Neuron (in vitro differentiated cells): ENCODE measurements around the gene ISG20L2.
A peak's percentile ranks its signal among the peaks of the same experiment; 100 is the strongest.

Experiments
- H2AFZ ChIP-seq: one replicate; pipeline ENCODE4 v1.6.1; 2013; ENCODE audit warnings: low read depth, mild to moderate bottlenecking, inconsistent platforms, low read length, moderate library complexity
- H3K27me3 ChIP-seq: one replicate; pipeline ENCODE4 v1.6.1; 2013; ENCODE audit warnings: low read length; ENCODE audit not compliant: insufficient read depth
- H3K36me3 ChIP-seq: one replicate; pipeline ENCODE4 v1.6.1; 2013; ENCODE audit warnings: low read length; ENCODE audit not compliant: insufficient read depth
- H3K4me1 ChIP-seq: one replicate; pipeline ENCODE4 v1.6.1; 2013; ENCODE audit warnings: low read length; ENCODE audit not compliant: insufficient read depth
- H3K4me3 ChIP-seq: 2 replicates; pipeline ENCODE4 v1.5.1; 2013; ENCODE audit warnings: mild to moderate bottlenecking, low read length, moderate library complexity
- H3K9me3 ChIP-seq: one replicate; pipeline ENCODE4 v1.6.1; 2013; ENCODE audit warnings: low read length

ISG20L2 gene

DNA sequence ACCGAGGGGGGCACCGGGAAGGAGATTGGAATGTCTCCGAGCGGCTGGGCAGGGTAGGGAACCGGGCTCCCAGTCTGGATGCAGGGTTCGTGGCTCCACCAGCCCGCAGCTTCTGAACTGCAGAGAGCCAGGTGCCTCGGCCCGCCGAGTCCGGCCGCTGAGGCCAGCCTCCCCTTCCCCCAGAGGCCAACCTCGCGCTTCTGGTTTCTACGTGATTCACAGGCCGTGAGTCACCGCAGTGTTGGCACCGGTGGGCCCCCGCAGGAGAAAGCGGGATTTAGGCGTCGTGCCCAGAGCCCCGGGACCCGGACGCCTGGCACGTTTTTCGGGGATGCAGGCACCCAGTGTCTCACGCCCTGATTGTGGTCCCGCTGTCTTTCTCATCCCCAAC lies 23.6 kb downstream of the ISG20L2 start:
- no peaks in the 10 kb centered on the region for H3K9me3 ChIP-seq
- peak overlapping the region; percentile 60 for H2AFZ ChIP-seq
- peaks cover 62% of the 10 kb centered on the region for H3K4me1 ChIP-seq
- peak overlapping the region; percentile 42 for H3K4me3 ChIP-seq
- no peaks in the 10 kb centered on the region for H3K27me3 ChIP-seq
- H3K36me3 ChIP-seq = no peaks in the 10 kb centered on the region

GRCh38 chr1:156704166-156704711 lies 24.3 kb downstream of the ISG20L2 start:
- H3K4me3 ChIP-seq = peak overlapping the region; percentile 42
- H3K9me3 ChIP-seq = no peaks in the 10 kb centered on the region
- peaks cover 55% of the 10 kb centered on the region for H3K4me1 ChIP-seq
- no peaks in the 10 kb centered on the region for H3K36me3 ChIP-seq
- no peaks in the 10 kb centered on the region for H3K27me3 ChIP-seq
- H2AFZ ChIP-seq = no peak overlapping the region

- Histone ChIP-seq H2AFZ (no peak overlapping the region), H3K4me3 (no peak overlapping the region), H3K9me3 (no peaks in the 10 kb centered on the region), H3K4me1 (peaks cover 50% of the 10 kb centered on the region), H3K36me3 (peaks cover 4% of the 10 kb centered on the region), H3K27me3 (no peaks in the 10 kb centered on the region)
Observed at GRCh38 chr1:156703741-156704140, 24.8 kb downstream of the ISG20L2 start.

DNA sequence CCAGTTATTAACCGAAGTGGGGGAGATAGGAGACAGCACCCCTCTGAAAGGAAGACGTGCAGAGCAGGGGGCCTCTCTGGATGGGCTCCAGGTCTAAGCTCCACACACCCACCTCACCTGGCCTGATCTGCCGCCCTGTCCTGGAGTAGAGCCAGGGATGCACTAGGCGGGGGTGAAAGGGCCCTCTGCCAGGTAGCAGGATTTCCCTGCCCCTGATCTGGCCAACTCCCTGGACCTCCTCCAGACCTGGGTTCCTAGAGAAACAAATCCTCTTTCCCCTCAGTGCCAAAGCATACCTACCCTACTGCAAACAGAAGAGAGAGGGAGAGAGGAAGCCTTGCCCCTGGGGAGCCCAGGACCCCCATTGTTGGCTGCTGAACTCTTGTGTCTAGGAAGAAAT lies 25.2 kb downstream of the ISG20L2 start:
- Histone ChIP-seq H2AFZ (no peak overlapping the region), H3K4me1 (peaks cover 46% of the 10 kb centered on the region), H3K4me3 (no peak overlapping the region), H3K9me3 (no peaks in the 10 kb centered on the region), H3K36me3 (peaks cover 4% of the 10 kb centered on the region), H3K27me3 (no peaks in the 10 kb centered on the region)

GRCh38 chr1:156700736-156701531 lies 27.6 kb downstream of the ISG20L2 start:
- Histone ChIP-seq H3K4me1 (peaks cover 23% of the 10 kb centered on the region), H2AFZ (no peak overlapping the region), H3K9me3 (no peaks in the 10 kb centered on the region), H3K27me3 (no peaks in the 10 kb centered on the region), H3K4me3 (no peak overlapping the region), H3K36me3 (peaks cover 4% of the 10 kb centered on the region)

GRCh38 chr1:156698995-156699394 lies 29.6 kb downstream of the ISG20L2 start:
- Histone ChIP-seq H3K9me3 (no peaks in the 10 kb centered on the region), H3K4me3 (no peak overlapping the region), H3K4me1 (peaks cover 11% of the 10 kb centered on the region), H2AFZ (no peak overlapping the region), H3K27me3 (no peaks in the 10 kb centered on the region), H3K36me3 (peaks cover 4% of the 10 kb centered on the region)

DNA sequence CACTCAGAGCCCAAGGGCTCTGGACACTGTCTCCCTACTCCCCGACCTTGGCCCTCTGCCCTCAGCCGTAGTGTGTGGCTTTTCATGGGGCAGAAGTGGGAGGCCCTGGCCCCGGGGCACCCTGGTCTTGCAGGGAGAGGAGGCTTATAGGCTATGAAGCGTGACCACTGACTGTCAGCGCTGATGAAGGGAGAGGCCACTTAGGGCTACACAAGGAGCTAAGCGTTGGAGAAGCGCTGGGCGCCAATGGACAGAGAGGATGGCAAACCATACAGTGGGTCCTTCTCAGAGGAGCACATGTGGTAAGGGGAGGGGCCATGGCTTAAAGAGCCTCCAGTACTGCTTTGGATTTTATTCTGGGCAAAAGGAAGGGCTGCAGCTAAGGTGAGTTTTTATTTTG lies 31.1 kb downstream of the ISG20L2 start:
- H3K9me3 ChIP-seq = no peaks in the 10 kb centered on the region
- H2AFZ ChIP-seq = no peak overlapping the region
- peaks cover 20% of the 10 kb centered on the region for H3K4me1 ChIP-seq
- H3K36me3 ChIP-seq = peaks cover 4% of the 10 kb centered on the region
- no peaks in the 10 kb centered on the region for H3K27me3 ChIP-seq
- no peak overlapping the region for H3K4me3 ChIP-seq

DNA sequence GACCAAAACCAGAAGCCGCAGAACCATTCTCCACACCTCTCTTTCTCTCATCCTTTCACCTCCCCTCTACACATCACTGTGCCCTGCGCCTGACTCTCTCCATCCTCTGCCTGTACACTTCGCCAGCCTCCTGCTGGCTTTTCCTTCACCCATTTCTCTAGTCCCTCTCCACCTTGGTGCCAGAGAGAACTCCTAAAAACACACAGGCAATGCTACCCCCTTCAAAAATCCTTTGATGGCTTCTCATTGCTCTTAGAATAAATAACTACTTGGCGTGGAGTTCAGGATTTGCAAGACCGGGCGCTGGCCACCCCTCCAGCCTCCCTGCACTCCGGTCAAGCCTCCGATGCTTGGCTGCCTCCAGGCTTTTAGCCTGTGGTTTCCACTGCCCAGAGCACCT lies 31.8 kb downstream of the ISG20L2 start:
- Histone ChIP-seq H3K9me3 (no peaks in the 10 kb centered on the region), H3K27me3 (peaks cover 4% of the 10 kb centered on the region), H2AFZ (no peak overlapping the region), H3K36me3 (peaks cover 4% of the 10 kb centered on the region), H3K4me3 (no peak overlapping the region), H3K4me1 (peaks cover 27% of the 10 kb centered on the region)

DNA sequence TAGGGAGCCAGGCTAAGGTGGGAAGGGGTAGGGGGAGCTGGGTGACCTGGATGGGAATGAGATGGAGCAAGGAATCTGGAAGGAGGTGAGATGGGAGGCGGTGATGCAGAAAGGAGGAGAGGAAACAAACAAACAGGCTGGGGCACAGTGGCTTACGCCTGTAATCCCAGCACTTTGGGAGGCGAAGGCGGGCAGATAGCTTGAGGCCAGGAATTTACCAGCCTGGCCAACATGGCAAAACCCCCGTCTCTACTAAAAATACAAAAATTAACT lies 33.9 kb downstream of the ISG20L2 start:
- peaks cover 12% of the 10 kb centered on the region for H3K27me3 ChIP-seq
- H3K4me3 ChIP-seq = no peak overlapping the region
- peaks cover 44% of the 10 kb centered on the region for H3K4me1 ChIP-seq
- H2AFZ ChIP-seq = no peak overlapping the region
- H3K36me3 ChIP-seq = peaks cover 4% of the 10 kb centered on the region
- no peaks in the 10 kb centered on the region for H3K9me3 ChIP-seq

GRCh38 chr1:156693848-156694689 lies 34.5 kb downstream of the ISG20L2 start:
- Histone ChIP-seq H3K4me1 (peaks cover 49% of the 10 kb centered on the region), H2AFZ (no peak overlapping the region), H3K36me3 (peaks cover 3% of the 10 kb centered on the region), H3K9me3 (no peaks in the 10 kb centered on the region), H3K4me3 (no peak overlapping the region), H3K27me3 (peaks cover 12% of the 10 kb centered on the region)

DNA sequence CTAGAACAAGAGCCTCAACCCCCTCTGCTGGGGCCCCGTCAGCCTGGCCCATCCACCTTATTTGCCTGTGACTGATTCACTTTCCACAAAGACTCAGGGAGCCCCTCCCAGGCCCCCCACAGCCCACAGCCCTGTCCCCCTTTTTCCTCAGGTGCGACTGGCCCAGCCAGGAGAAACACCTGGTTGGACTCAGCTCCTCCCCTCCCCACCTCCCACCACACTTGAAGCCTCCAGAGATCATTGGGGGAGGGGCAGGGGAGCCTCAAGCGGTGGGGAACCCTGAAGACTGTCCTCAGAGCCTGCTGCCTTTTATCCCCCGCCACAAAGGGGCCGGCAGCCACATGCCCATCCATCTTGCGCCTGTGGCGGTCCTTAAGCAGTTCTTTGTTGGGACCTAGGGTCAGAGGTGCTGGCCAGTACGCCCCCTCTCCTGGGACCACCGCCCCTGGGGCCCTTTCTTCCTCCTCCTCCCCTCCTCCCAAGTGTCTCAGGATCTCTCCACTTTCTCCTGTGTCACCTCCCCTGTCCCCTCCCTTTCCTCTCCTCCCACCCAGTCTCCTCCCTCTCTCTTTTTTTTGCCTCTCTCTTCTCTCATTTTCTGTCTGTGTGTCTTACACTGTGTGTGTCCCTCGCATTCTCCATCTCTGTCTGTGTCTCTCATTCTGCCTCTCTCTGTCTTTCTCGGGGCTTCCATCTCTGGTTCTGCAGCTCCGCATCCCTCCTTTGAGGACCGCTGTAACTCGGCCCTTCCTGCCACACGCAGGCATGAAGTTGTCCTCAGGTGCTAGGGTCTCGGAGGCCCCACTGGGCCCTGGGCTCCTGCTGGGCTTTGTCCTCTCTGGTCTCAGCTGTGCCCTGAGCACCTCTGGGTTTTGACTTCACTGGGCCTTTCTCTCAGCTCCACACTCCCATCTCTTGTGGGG lies 35.4 kb downstream of the ISG20L2 start:
- Histone ChIP-seq H3K4me3 (no peak overlapping the region), H3K9me3 (no peaks in the 10 kb centered on the region), H3K36me3 (no peaks in the 10 kb centered on the region), H3K27me3 (peaks cover 12% of the 10 kb centered on the region), H3K4me1 (peaks cover 50% of the 10 kb centered on the region), H2AFZ (peak overlapping the region; percentile 28)

DNA sequence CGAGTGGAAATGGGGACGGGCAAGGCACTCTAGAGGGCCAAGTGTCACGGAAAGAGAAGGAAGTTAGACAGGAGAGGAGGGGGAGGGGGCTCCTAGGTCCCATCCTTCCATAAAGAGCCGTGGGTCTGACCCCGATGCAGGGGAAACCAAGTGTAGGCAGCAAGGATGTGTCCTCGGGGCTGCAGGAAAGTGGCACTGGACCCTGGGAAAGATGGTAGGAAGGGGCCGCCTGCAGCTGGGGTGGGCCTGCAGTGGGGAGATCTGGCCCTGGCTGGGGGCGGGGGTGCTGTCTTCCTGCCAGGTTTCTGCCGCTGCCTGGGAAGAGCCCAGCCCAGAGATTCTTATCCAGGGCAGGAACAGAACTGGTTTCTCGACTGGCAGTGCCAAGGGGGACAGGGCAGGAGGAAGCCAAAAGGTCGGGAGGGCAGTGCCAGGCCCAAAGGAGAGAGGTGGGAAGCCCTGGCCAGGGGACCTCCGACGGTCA lies 36.1 kb downstream of the ISG20L2 start:
- peaks cover 12% of the 10 kb centered on the region for H3K27me3 ChIP-seq
- H3K9me3 ChIP-seq = no peaks in the 10 kb centered on the region
- peaks cover 50% of the 10 kb centered on the region for H3K4me1 ChIP-seq
- H3K36me3 ChIP-seq = no peaks in the 10 kb centered on the region
- no peak overlapping the region for H3K4me3 ChIP-seq
- no peak overlapping the region for H2AFZ ChIP-seq
